ENCODE results near the gene ZCCHC12.

ZCCHC12 gene

DNA sequence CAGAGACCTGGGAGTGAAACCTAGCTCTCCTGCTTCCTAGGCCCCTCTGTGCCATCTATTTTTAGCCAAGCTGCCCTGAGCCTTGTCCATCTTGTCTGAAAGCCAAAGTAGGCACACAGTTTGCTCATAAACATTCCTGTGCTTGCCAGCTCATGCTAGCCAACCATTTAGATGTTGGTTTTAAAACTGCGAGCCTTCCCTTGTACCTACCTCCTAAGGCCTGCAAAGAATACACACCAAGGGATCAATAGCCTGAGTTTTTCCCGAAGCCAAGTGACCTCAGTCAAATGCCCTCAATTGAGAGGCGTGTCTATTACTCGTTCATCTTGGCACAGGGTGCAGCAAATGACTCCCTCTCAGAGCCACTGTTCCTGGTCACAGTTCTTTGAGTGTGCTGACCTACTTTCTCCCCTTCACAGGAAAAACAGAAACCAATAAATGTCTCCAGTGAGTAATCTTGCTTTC, 48.5 kb downstream of the ZCCHC12 start:
- no peak for DNase-seq

Measured in stimulated activated CD4-positive, alpha-beta T cell treated with anti-CD3 and anti-CD28 coated beads, Interleukin-15, amount 100 ng/mL, for 24 hours (primary cell).